Astrocyte (in vitro differentiated cells and primary cell): Measurements from ENCODE around the gene ALAD. TPM values are rescaled to one million over a fixed set of nuclear protein-coding genes. Genes with fewer than 3 reads are reported as not detected.

Experiments used
- DNase-seq: peaks from one replicate; pipeline ENCODE4 v3.0.0-alpha.2; 2010; ENCODE audit warnings: low read depth
- FAIRE-seq: peaks from 2 replicates; lab custom pipeline; 2011; peaks lifted over from hg19 to GRCh38; lab: Jason Lieb, UNC
- H2AFZ ChIP-seq: 2 replicates; pipeline ENCODE4 v1.6.0; 2012; ENCODE audit warnings: low read depth, low read length, inconsistent platforms
- H3K27ac ChIP-seq: 2 replicates; pipeline ENCODE4 v1.5.1; 2011; ENCODE audit warnings: low read depth, low read length, inconsistent platforms
- H3K27me3 ChIP-seq: 2 replicates; pipeline ENCODE4 v1.6.0; 2011; ENCODE audit warnings: low read length, inconsistent platforms; ENCODE audit not compliant: insufficient read depth
- H3K36me3 ChIP-seq: 2 replicates; pipeline ENCODE4 v1.5.1; 2011; ENCODE audit warnings: low read length, inconsistent platforms; ENCODE audit not compliant: insufficient read depth
- H3K4me1 ChIP-seq: 2 replicates; pipeline ENCODE4 v1.5.1; 2011; ENCODE audit warnings: low read length, inconsistent platforms; ENCODE audit not compliant: insufficient read depth
- H3K4me2 ChIP-seq: 2 replicates; pipeline ENCODE4 v1.6.0; 2012; ENCODE audit warnings: low read length, inconsistent platforms
- H3K4me3 ChIP-seq: 2 replicates; pipeline ENCODE4 v1.5.1; 2011; ENCODE audit warnings: low read depth, mild to moderate bottlenecking, low read length, inconsistent platforms; ENCODE audit not compliant: insufficient read depth
- H3K79me2 ChIP-seq: 2 replicates; pipeline ENCODE4 v1.6.0; 2012; ENCODE audit warnings: mild to moderate bottlenecking, low read length, inconsistent platforms; ENCODE audit not compliant: insufficient read depth
- H3K9ac ChIP-seq: 2 replicates; pipeline ENCODE4 v1.6.0; 2012; ENCODE audit warnings: mild to moderate bottlenecking, low read length, inconsistent platforms
- H3K9me3 ChIP-seq: 2 replicates; pipeline ENCODE4 v1.5.1; 2012; ENCODE audit warnings: low read depth, mild to moderate bottlenecking, low read length, inconsistent platforms; ENCODE audit not compliant: insufficient read depth
- H4K20me1 ChIP-seq: 2 replicates; pipeline ENCODE4 v1.6.0; 2012; ENCODE audit warnings: low read length, inconsistent platforms; ENCODE audit not compliant: insufficient read depth
- H3K27ac Mint-ChIP-seq: one replicate; pipeline ENCODE4 v1.8.0; 2021; ENCODE audit warnings: mild to moderate bottlenecking, mixed read lengths; ENCODE audit not compliant: unreplicated experiment
- H3K27me3 Mint-ChIP-seq: one replicate; pipeline ENCODE4 v1.8.0; 2021; ENCODE audit warnings: low read depth, mixed read lengths; ENCODE audit not compliant: unreplicated experiment
- H3K36me3 Mint-ChIP-seq: one replicate; pipeline ENCODE4 v1.8.0; 2021; ENCODE audit warnings: low read depth, mixed read lengths; ENCODE audit not compliant: unreplicated experiment
- H3K4me1 Mint-ChIP-seq: one replicate; pipeline ENCODE4 v1.8.0; 2021; ENCODE audit warnings: low read depth, mixed read lengths; ENCODE audit not compliant: unreplicated experiment
- H3K4me3 Mint-ChIP-seq: one replicate; pipeline ENCODE4 v1.8.0; 2021; ENCODE audit warnings: mild to moderate bottlenecking, moderate library complexity, mixed read lengths; ENCODE audit not compliant: unreplicated experiment
- H3K9me3 Mint-ChIP-seq: one replicate; pipeline ENCODE4 v1.8.0; 2021; ENCODE audit warnings: mild to moderate bottlenecking, mixed read lengths; ENCODE audit not compliant: unreplicated experiment
- CTCF ChIP-seq: IDR thresholded peaks from 2 replicates; pipeline ENCODE4 v1.5.1; 2011; ENCODE audit warnings: low read depth, mild to moderate bottlenecking, inconsistent platforms, low read length, moderate library complexity; ENCODE audit not compliant: insufficient read depth
- EZH2 ChIP-seq: IDR thresholded peaks from 2 replicates; pipeline ENCODE4 v1.6.1; 2012; ENCODE audit warnings: mild to moderate bottlenecking, low read length, inconsistent platforms; ENCODE audit not compliant: insufficient read depth
- total RNA-seq: library from RNA; stranded (reverse); gene quantifications from 2 replicates; pipeline ENCODE4 v1.2.1, GENCODE V29; 2021

Gene ALAD
- total RNA-seq, 1 donor from 2014 or later: 20.7 TPM

- Mint-ChIP-seq H3K4me3 (peak overlapping the region; percentile 1), H3K36me3 (no peaks in the 10 kb centered on the region), H3K4me1 (peaks cover 4% of the 10 kb centered on the region), H3K9me3 (no peaks in the 10 kb centered on the region), H3K27me3 (peaks cover 21% of the 10 kb centered on the region), H3K27ac (peak overlapping the region; percentile 26)
- Histone ChIP-seq H4K20me1 (no peaks in the 10 kb centered on the region), H3K36me3 (no peaks in the 10 kb centered on the region), H3K4me3 (no peak overlapping the region), H3K4me1 (no peaks in the 10 kb centered on the region), H3K27me3 (peaks cover 10% of the 10 kb centered on the region), H3K9ac (no peak overlapping the region), H2AFZ (no peak overlapping the region), H3K4me2 (no peak overlapping the region), H3K9me3 (no peaks in the 10 kb centered on the region), H3K79me2 (no peaks in the 10 kb centered on the region), H3K27ac (no peak overlapping the region)
- no peak for FAIRE-seq
- DNase-seq: peak; percentile 15
- TF ChIP-seq CTCF (no peak), EZH2 (no peak)
Observed at GRCh38 chr9:113343732-113344231, 57.3 kb downstream of the ALAD start.

- TF ChIP-seq EZH2 (no peak), CTCF (no peak)
- no peak overlapping the region for H3K4me3 Mint-ChIP-seq
- H3K9ac ChIP-seq: no peak overlapping the region
- no peaks in the 10 kb centered on the region for H4K20me1 ChIP-seq
- H3K27ac Mint-ChIP-seq: no peak overlapping the region
- H3K4me2 ChIP-seq: no peak overlapping the region
- no peaks in the 10 kb centered on the region for H3K36me3 ChIP-seq
- H3K4me3 ChIP-seq: no peak overlapping the region
- FAIRE-seq (no peak), DNase-seq (no peak)
- no peaks in the 10 kb centered on the region for H3K9me3 ChIP-seq
- no peak overlapping the region for H3K27ac ChIP-seq
- no peaks in the 10 kb centered on the region for H3K79me2 ChIP-seq
- H3K9me3 Mint-ChIP-seq: no peaks in the 10 kb centered on the region
- H3K27me3 Mint-ChIP-seq: peaks cover 5% of the 10 kb centered on the region
- H3K4me1 Mint-ChIP-seq: peaks cover 4% of the 10 kb centered on the region
- H3K4me1 ChIP-seq: no peaks in the 10 kb centered on the region
- H3K27me3 ChIP-seq: no peaks in the 10 kb centered on the region
- H3K36me3 Mint-ChIP-seq: no peaks in the 10 kb centered on the region
- no peak overlapping the region for H2AFZ ChIP-seq
Observed at GRCh38 chr9:113341712-113342410, 59.2 kb downstream of the ALAD start.
